RPMI8226 (cell line): ENCODE measurements around the gene TRAPPC3L.

ENCODE experiments used
- DNase-seq: peaks from one replicate; pipeline ENCODE4 v3.0.0-alpha.2; 2015

The TRAPPC3L gene

GRCh38 chr6:116556814-116557415 lies 11.4 kb upstream of the TRAPPC3L start:
- DNase-seq: no peak

- no peak for DNase-seq
These were observed 10.6 kb upstream of the TRAPPC3L start for GRCh38 chr6:116556065-116556464.

GRCh38 chr6:116553451-116553850 lies 8.0 kb upstream of the TRAPPC3L start, which contains the start of gene CALHM4:
TSS of gene CALHM4 (plus strand) at chr6:116553751. CDS start at chr6:116553794, 43 bp downstream.
- no peak for DNase-seq

- no peak for DNase-seq
These were observed 5.3 kb upstream of the TRAPPC3L start for GRCh38 chr6:116550796-116551195.

DNA sequence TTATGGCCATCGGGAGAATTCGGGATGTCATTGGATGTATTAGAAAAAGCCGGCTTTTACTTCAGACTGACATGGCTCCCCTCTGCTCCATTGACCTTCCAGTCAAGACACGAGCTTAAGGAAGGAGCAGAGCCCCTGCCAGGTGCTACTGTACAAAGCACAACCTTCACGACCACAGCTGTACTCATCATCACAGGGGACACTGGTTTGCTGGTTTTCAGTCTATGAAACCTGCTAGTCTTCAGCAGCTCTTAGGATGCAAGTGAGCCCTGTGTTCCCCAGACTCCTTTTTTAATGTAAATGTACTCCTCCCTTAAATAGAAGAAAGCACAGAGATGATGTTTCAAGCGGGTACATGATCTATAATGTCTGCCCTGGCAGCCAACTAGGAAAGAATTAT lies 1.9 kb upstream of the TRAPPC3L start:
- no peak for DNase-seq

DNA sequence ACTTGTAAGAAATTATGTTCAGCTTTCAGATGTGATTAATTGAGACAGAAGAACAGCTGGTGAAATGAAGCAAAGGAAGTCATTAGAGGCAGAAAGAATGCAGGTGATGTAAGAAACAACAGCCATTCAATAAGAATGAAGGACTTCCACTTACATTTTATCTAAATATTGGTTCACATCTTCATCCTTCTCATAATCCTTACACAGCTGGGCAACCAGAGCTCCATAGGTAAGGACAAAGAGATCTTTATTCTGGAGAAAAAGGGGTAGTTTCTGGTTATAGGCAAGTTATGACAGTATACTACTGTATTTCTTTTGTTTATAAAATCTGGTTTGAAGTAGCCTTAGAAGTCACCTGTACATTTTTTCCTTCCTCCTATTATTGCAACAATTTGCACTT lies 2.3 kb downstream of the TRAPPC3L start:
- DNase-seq: no peak

DNA sequence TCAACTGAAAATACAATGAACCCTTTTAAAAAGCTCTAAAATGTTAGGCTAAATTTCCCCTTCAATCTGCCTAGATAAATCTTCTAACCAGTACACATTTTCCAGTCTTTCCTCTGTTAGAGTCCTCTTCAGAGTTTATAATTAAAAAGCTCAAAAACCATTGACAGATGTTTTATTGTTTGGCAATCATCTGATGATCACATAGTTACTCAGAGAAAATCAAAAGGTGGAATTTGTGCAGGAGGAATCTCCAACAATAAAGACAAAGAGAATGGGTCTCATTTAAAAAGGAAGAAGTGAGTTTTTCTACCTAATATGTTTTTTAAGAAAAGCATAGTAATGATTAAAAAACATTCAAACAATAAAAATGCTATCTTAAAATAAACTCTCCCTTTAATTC lies 3.1 kb downstream of the TRAPPC3L start:
- no peak for DNase-seq

- peak; percentile 71 for DNase-seq
These were observed 9.3 kb downstream of the TRAPPC3L start for GRCh38 chr6:116536216-116536621.

- no peak for DNase-seq
These were observed 10.4 kb downstream of the TRAPPC3L start for GRCh38 chr6:116535109-116535508.

- no peak for DNase-seq
These were observed 12.1 kb downstream of the TRAPPC3L start for GRCh38 chr6:116533233-116533957.

DNA sequence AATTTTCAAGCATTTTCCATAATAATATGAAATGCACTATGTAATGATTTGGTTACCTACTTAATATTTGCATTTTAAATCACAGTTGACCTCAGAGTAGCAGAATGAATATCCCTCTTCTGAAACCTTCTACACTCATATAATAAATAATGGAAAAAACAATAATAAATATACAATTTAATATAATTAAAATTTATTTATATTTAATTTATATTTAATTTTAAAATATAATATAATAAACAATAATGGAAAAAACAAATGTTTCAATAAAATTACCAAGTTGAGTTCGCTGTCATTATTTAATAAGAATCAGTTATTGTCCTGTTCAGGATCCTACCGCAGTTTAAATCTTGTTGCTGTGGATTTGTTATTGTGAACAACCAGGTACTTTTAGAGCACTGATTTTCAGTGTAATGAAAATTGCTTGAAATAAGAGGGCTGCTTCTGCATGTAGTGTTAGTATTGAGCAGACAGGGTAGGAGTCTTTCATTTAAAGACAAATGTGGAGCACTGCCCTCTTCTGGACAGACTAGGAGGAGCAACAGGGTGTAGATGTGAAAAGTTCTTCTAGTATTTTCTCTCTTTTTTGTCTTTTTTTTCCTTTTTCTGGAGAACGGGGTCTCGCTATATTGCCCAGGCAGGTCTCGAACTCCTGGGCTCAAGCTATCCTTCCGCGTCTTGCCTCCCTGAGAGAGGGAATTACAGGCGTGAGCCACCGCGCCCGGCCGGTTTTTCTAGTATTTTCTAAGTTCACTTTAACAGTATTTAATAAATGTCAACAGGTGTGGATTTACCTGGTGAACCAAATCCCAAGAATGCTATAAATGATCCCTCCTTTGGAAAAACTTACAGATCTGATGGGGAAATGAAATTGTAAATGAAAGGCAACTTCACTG lies 13.6 kb downstream of the TRAPPC3L start:
- DNase-seq: peak; percentile 72

DNA sequence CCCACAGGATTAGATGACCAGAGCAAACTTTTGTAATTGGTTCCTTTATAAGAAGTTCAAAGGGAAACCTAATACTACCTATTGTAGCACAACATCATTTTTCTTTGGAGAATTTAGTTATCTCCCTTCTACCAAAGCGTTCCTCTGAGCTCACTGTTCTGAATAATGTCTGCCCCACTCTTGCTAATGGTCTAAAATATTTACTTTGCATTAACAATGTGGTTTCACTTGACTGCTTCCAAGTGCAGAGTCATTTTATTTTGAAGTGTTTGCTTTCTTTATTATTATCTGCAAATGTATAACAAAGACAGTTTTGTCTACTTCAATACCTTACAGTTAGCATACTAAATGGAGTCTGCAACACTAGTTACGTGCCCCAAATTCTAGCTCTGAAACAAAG lies 15.0 kb downstream of the TRAPPC3L start:
- DNase-seq: no peak

- DNase-seq: no peak
These were observed 15.8 kb downstream of the TRAPPC3L start for GRCh38 chr6:116529466-116530290.

DNA sequence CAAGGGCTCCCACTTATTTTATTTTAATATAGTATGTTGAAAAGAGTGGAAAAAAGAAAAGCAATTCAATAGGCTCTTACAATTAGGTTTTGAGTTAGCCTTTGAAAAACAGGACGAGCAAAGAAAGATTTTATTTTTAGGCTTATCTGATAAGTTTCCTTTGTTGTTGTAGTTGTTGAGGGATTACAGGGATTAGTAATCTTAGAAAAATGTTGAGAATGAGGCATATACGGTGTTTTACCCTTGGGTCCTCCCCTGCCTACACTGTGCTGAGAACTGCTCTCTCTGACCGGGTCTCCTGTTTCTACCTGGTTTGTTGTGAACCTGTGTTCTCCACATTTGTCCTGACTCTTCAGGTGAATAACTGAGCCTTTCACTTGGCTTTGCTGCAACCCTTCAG lies 16.7 kb downstream of the TRAPPC3L start:
- DNase-seq: no peak

DNA sequence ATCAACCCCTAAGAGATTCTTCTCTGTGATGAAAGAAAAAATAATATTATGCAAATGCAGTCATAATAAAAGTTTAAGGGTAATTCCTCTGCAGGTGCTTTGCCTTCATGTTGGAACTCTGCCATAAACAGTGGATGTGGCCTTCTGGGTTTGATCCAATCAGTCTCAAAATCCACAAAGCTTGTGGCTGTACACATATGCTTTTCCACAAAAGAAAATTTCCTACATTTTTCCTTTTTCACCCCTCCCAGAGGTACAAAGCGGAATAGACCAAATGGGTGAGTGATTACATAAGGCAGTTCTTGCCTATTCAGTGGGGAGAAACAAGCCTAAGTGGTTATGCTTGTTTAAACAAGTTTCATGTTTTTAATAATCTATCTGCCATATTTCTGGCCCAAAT lies 17.4 kb downstream of the TRAPPC3L start:
- DNase-seq: peak; percentile 23

- no peak for DNase-seq
These were observed 21.2 kb downstream of the TRAPPC3L start for GRCh38 chr6:116524236-116524635.

DNA sequence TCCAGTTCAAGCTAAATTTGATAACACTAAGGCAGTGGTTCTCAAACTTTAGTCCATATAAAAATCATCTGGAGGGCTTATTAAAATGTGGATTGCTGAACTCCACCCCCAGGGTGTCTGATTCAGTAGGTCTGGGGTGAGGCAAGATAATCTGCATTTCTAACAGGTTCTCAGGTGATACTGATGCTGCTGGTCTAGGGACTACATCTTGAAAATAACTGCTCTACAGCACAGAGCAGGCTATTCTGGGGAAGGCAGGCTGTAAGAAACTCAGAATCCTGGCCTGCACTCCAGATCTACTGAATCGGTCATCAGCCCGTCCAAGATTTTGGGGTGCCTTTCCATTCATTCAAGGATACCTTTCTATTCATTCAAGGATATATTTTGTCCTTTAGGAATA lies 22.6 kb downstream of the TRAPPC3L start:
- DNase-seq: no peak

DNA sequence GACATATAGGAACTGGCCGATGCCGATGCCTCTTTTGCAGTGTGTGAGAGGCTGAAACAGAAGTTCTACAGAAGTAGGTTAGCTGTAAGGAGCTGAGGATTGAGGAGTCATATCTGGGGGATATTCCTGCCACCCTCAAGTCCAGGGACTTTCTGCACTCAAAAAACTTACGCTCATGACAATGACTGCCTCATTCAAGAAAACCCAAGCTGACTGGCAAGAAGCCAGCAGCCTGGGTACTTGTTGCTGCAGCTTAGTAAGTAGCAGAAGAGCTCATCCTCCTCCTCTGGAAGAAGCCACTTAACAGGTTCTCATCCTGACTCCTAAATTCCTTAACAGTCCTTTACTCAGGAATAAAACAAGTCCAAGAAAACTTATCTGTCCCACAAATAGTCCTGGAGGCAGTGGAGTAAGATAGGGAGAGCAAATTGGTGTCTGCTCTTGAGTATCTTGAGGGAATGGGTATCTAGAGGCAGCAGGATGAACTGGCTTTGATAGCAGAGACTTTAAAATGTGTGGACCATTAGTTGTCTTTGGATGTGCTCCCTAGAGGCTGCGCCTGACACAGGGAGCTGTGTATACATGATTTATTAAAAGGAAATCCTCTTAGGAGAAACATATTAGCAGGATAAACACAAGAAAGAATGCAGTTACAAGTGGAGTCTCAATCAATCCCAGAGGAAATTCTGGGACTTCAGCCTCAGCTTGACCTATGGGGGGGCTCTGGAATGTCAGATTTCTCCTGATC lies 26.7 kb downstream of the TRAPPC3L start:
- no peak for DNase-seq

- no peak for DNase-seq
These were observed 30.3 kb downstream of the TRAPPC3L start for GRCh38 chr6:116515141-116515540.

DNA sequence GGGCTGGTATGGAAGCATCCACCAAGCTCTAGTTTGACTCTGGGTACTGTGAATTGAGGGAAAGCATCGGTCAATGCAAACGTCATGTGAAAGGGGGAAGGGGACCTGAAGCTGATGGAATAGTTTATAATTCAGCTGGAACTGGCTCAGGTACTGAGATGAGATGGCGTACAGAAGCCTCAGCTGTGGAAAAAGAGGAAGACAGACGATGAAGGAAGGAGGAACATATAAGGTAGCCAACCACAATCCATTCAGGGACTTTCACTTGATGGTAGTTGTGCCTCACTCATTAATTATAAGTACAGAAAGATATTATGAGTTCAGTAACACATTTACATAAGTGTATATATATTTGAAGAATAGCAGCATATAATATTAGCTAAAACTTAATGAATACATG lies 31.4 kb downstream of the TRAPPC3L start:
- DNase-seq: no peak

DNA sequence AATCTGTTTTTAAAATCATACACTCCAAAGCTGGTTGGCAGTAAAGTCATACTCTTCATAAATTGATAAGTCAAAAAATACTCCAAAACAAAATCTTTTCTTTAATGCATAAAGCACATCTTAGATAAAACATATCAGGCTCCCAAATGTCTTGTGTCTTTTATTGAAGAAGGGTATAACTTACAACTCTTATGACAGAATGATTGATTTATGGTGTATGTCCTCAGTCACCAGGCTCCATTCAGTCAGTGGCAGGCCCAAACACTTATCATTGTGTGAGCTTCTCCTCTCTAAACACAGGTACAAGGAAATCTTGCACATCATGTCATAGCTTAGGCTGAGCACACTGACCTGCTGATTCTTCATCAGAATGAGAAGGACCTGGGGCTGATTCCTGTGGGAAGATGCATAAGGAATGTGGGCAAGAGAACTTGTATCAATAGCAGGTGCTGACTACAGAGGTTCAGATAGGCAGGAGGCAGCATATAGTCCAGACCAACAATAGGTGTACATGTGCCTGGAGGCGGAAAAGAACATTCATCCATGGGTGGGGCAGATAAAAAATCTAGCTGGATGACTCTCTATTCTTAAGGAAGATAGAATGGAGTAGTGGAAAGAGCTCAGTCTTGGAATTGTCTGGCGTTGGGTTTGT lies 32.1 kb downstream of the TRAPPC3L start:
- peak; percentile 15 for DNase-seq
